Measurements from ENCODE around the gene OPCML. TPM values are rescaled to one million over a fixed set of nuclear protein-coding genes. Genes with fewer than 3 reads are reported as not detected.

The OPCML gene
- total RNA-seq, 1 experiment from 2014 or later, result 0.94 TPM

DNA sequence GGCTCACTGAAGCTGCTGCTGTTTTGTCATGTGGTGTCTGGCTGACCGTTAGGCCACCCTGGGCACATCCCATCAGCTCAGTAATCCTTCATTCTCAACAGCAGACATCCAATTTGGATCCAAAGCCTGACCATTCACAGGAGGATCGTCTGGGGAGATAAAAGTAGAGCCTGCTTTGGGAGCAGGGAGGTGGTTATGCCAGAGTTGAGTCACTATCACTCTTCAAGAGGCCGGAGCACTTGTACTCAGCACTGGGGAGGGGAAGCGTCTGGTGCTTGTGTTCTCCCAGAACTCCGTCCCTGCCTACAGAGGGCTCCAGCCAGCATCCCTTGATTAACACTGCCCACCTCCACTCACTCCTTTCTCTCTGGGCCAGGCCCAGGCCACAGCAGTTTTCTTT lies 382.6 kb downstream of the OPCML start:
- H4K8ac ChIP-seq (replicated peaks; ENCODE audit: insufficient read length, low read depth, low read length), result no peak overlapping the region
- no peaks in the 10 kb centered on the region for H3K79me2 ChIP-seq (ENCODE audit: insufficient read depth, low read length)
- no peak overlapping the region for H3K18ac ChIP-seq (ENCODE audit: insufficient read length, low read depth, low read length)
- H2AK5ac ChIP-seq (ENCODE audit: insufficient read length, low read length), result no peak overlapping the region
- WGBS (ENCODE audit: extremely low coverage, insufficient read length, low lambda C conversion rate), result no CpG with 5 or more reads among the region's 5 CpGs
- H3K27me3 ChIP-seq (ENCODE audit: insufficient read depth, low read length), result no peaks in the 10 kb centered on the region
- H2BK12ac ChIP-seq (ENCODE audit: insufficient read length, low read depth, low read length), result no peak overlapping the region
- H3K4me1 ChIP-seq (ENCODE audit: insufficient read depth, low read length), result peaks cover 2% of the 10 kb centered on the region; the same call in 1 of the 2 replicates
- H3K14ac ChIP-seq (ENCODE audit: insufficient read depth, low read length), result no peak overlapping the region; the same call in 1 of the 2 replicates
- no peaks in the 10 kb centered on the region for H3K9me3 ChIP-seq (ENCODE audit: control insufficient read depth, low read depth, low read length)
- H2BK15ac ChIP-seq (ENCODE audit: low read depth, low read length), result no peak overlapping the region
- no peak overlapping the region for H2BK20ac ChIP-seq (ENCODE audit: low read depth, low read length, poor library complexity, severe bottlenecking)
- H2BK120ac ChIP-seq (ENCODE audit: low read depth, low read length, poor library complexity, severe bottlenecking), result no peak overlapping the region
- H2BK5ac ChIP-seq (ENCODE audit: insufficient read length, low read length), result no peak overlapping the region
- no peak overlapping the region for H3T11ph ChIP-seq (ENCODE audit: low read length)
- no peak overlapping the region for H4K91ac ChIP-seq (ENCODE audit: insufficient read length, low read depth, low read length)
- H2AFZ ChIP-seq (ENCODE audit: low read length), result no peak overlapping the region
- Mint-ChIP-seq H3K36me3 (ENCODE audit: insufficient read depth in 1 of 3, low read depth in 3 of 3) (no peaks in the 10 kb centered on the region), H3K4me3 (no peak overlapping the region), H3K27ac (no peak overlapping the region), H3K9me3 (no peaks in the 10 kb centered on the region), H3K4me1 (peaks cover 18 to 24% of the 10 kb centered on the region in 2 experiments), H3K27me3 (ENCODE audit: low read depth) (peaks cover 8% of the 10 kb centered on the region)
- H4K5ac ChIP-seq (ENCODE audit: insufficient read length, low read depth, low read length), result no peak overlapping the region
- TF ChIP-seq, protein P1, sequence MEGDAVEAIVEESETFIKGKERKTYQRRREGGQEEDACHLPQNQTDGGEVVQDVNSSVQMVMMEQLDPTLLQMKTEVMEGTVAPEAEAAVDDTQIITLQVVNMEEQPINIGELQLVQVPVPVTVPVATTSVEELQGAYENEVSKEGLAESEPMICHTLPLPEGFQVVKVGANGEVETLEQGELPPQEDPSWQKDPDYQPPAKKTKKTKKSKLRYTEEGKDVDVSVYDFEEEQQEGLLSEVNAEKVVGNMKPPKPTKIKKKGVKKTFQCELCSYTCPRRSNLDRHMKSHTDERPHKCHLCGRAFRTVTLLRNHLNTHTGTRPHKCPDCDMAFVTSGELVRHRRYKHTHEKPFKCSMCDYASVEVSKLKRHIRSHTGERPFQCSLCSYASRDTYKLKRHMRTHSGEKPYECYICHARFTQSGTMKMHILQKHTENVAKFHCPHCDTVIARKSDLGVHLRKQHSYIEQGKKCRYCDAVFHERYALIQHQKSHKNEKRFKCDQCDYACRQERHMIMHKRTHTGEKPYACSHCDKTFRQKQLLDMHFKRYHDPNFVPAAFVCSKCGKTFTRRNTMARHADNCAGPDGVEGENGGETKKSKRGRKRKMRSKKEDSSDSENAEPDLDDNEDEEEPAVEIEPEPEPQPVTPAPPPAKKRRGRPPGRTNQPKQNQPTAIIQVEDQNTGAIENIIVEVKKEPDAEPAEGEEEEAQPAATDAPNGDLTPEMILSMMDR (conservative IDR thresholded peaks at IDR 0.05), result peak; percentile 22; the same call in 1 of the 3 replicates
- no peaks in the 10 kb centered on the region for H4K20me1 ChIP-seq (ENCODE audit: control insufficient read depth, insufficient read depth, insufficient read length)
- H3K23ac ChIP-seq (ENCODE audit: insufficient read length, low read depth, low read length), result no peak overlapping the region
- no peak overlapping the region for H3K4me2 ChIP-seq (ENCODE audit: insufficient read depth, insufficient read length, low read length)
- H3K56ac ChIP-seq (ENCODE audit: insufficient read length, low read depth, low read length), result no peak overlapping the region
- no peak for DNase-seq
- H3K9ac ChIP-seq (ENCODE audit: extremely low read depth, insufficient read length, low read length), result no peak overlapping the region
- no peaks in the 10 kb centered on the region for H3K79me1 ChIP-seq (ENCODE audit: insufficient read depth, low read depth, low read length, poor library complexity, severe bottlenecking)
- no peak overlapping the region for H3K4ac ChIP-seq (ENCODE audit: low read depth, low read length)
- no peaks in the 10 kb centered on the region for H3K23me2 ChIP-seq (ENCODE audit: insufficient read length, low read depth, low read length, poor library complexity, severe bottlenecking)
- no peak overlapping the region for H3K27ac ChIP-seq (ENCODE audit: insufficient read length, low read depth, low read length)

Measured in H9 (cell line).